ENCODE measurements around the gene SLC12A7.

The SLC12A7 gene

DNA sequence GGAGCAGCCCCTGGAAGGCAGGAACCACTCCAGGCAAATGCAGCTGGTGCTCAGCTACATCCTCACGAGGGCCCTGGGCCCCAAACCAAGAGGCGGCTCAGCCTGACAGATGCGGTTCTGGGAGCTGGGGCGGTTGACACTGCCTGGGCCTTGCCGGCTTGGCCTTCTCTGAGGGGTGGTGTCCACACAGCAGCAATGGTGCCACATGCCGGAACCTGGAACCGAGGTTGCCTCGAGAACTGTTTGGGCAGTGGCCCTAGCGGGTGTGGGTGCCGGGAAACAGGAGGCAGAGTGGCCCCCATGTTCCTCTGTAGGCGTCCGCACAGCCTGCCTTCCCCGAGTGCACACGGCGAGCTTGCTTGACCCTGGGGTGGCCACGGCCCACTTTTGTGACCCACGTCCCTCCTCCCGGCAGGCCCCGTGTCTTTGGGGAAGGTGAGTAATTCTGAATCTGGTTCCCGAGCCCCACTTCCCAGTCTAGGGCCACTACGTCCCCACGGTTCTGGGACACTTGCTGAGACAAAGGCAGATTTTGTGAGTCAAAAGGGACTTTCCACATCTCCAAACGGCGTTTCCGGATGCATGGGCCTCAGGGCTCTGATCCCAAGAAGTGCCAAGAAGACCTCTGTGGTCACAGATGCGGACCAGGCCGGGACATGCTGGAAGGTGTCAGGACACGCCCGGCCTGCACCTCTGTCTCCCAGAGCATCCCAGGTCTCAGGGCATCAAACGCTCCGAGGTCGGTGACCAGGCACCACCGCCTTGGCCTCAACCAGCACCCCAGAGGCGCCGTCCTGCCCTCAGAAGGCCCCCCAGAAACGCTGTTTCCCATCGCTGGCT lies 27.7 kb upstream of the SLC12A7 start:
- Histone ChIP-seq H3K27ac (ENCODE audit: low read length) (no peak overlapping the region), H3K9me3 (ENCODE audit: control insufficient read depth, low read depth, low read length) (no peaks in the 10 kb centered on the region)

DNA sequence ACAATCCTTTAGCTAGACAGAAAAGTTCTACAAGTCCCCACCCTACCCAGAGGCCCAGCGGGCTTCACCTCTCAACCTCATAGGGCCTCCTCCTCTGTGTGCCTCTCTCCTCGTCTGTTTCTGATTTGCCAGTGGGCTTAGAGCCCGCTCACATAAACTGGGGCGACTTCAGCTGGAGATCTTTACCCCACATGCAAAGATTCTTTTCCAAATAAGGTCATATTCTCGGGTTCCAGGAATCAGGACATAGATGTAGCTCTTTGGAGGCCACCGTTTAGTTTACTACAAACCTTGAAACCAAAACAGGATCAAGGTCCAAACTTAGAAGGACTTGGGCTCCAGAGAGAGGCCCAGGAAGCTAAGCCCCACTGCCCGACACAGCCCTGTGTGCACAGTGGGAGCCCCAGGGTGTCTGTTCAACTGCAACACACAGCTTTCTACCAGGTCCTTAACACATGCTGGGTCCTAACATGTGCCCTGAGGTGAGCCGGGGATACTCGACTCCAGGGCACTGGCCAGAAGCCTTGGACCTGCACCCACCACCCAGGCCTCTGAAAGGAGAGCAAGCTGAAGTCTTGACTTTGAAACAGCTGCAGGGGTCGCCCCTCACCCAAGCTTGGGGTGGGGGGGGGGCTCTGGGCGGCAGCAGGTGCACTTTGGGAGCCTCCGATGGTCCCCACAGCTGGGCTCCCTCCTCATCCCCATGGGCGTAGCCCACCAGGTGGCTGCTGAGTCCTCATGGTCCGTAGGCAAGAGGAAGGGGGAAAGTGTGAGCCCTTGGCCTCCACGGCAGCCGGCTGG lies 26.8 kb upstream of the SLC12A7 start:
- Histone ChIP-seq H3K4me1 (ENCODE audit: control insufficient read depth, low read depth, low read length) (peaks cover 3% of the 10 kb centered on the region), H3K4me3 (ENCODE audit: low read length) (no peak overlapping the region), H3K9me3 (ENCODE audit: control insufficient read depth, low read depth, low read length) (no peaks in the 10 kb centered on the region), H3K9ac (ENCODE audit: low read length) (no peak overlapping the region), H3K36me3 (ENCODE audit: control insufficient read depth, low read depth, low read length) (no peaks in the 10 kb centered on the region), H3K27ac (ENCODE audit: low read length) (no peak overlapping the region), H3K27me3 (ENCODE audit: control insufficient read depth, insufficient read depth, low read length) (no peaks in the 10 kb centered on the region)

More for the DNA sequence above, 27.7 kb upstream of the SLC12A7 start:
- H3K36me3 ChIP-seq (ENCODE audit: control insufficient read depth, low read depth, low read length): no peaks in the 10 kb centered on the region
- H3K27me3 ChIP-seq (ENCODE audit: control insufficient read depth, insufficient read depth, low read length): no peaks in the 10 kb centered on the region
- no peak overlapping the region for H3K9ac ChIP-seq (ENCODE audit: low read length)
- H3K4me1 ChIP-seq (ENCODE audit: control insufficient read depth, low read depth, low read length): peaks cover 3% of the 10 kb centered on the region
- no peak overlapping the region for H3K4me3 ChIP-seq (ENCODE audit: low read length)

- H3K27me3 ChIP-seq (ENCODE audit: control insufficient read depth, insufficient read depth, low read length): no peaks in the 10 kb centered on the region
- peaks cover 3% of the 10 kb centered on the region for H3K4me1 ChIP-seq (ENCODE audit: control insufficient read depth, low read depth, low read length)
- no peaks in the 10 kb centered on the region for H3K9me3 ChIP-seq (ENCODE audit: control insufficient read depth, low read depth, low read length)
- no peak overlapping the region for H3K27ac ChIP-seq (ENCODE audit: low read length)
- no peaks in the 10 kb centered on the region for H3K36me3 ChIP-seq (ENCODE audit: control insufficient read depth, low read depth, low read length)
- no peak overlapping the region for H3K9ac ChIP-seq (ENCODE audit: low read length)
- no peak overlapping the region for H3K4me3 ChIP-seq (ENCODE audit: low read length)
Measured at GRCh38 chr5:1137567-1138444, 25.9 kb upstream of the SLC12A7 start.

DNA sequence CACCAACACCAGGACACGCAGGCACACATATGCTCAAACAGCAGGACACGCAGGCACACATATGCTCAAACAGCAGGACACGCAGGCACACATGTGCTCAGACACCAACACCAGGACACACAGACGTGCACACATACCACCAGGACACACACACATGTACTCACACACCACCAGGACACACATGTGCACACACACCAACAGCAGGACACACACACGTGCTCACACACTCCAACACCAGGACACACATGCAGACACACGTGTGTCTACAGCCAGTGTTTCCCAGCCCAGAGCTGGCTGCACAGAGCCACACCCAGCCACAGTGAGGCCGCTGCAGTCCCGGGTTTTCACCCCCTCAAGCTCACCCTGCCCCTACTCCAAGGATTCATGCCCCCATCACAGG lies 25.0 kb upstream of the SLC12A7 start:
- Histone ChIP-seq H3K4me3 (ENCODE audit: low read length) (no peak overlapping the region), H3K4me1 (ENCODE audit: control insufficient read depth, low read depth, low read length) (peaks cover 2% of the 10 kb centered on the region), H3K9ac (ENCODE audit: low read length) (no peak overlapping the region), H3K9me3 (ENCODE audit: control insufficient read depth, low read depth, low read length) (no peaks in the 10 kb centered on the region), H3K27me3 (ENCODE audit: control insufficient read depth, insufficient read depth, low read length) (no peaks in the 10 kb centered on the region), H3K36me3 (ENCODE audit: control insufficient read depth, low read depth, low read length) (no peaks in the 10 kb centered on the region), H3K27ac (ENCODE audit: low read length) (no peak overlapping the region)

GRCh38 chr5:1135696-1136525 lies 24.0 kb upstream of the SLC12A7 start:
- Histone ChIP-seq H3K4me1 (ENCODE audit: control insufficient read depth, low read depth, low read length) (no peaks in the 10 kb centered on the region), H3K27me3 (ENCODE audit: control insufficient read depth, insufficient read depth, low read length) (no peaks in the 10 kb centered on the region), H3K27ac (ENCODE audit: low read length) (no peak overlapping the region), H3K36me3 (ENCODE audit: control insufficient read depth, low read depth, low read length) (no peaks in the 10 kb centered on the region), H3K9me3 (ENCODE audit: control insufficient read depth, low read depth, low read length) (no peaks in the 10 kb centered on the region), H3K4me3 (ENCODE audit: low read length) (no peak overlapping the region), H3K9ac (ENCODE audit: low read length) (no peak overlapping the region)

DNA sequence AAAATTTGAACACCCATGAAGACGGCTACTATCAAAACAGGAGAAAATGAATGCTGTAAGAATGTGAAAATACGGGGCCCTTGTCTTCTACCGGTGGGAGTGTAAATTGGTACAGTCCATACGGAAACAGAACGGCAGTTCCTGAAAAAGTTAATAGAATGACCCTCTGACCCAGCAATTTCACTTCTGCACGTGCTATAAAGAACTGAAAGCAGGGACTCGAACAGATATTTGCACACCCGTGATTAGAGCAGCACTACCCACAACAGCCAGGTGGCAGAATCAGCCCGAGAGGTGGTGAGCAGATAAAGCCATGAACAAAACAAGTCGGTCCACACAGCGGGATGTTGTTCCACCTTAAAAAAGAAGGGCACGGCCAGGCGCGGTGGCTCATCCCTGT lies 22.6 kb upstream of the SLC12A7 start:
- Histone ChIP-seq H3K4me3 (ENCODE audit: low read length) (no peak overlapping the region), H3K27ac (ENCODE audit: low read length) (no peak overlapping the region), H3K4me1 (ENCODE audit: control insufficient read depth, low read depth, low read length) (no peaks in the 10 kb centered on the region), H3K27me3 (ENCODE audit: control insufficient read depth, insufficient read depth, low read length) (no peaks in the 10 kb centered on the region), H3K9ac (ENCODE audit: low read length) (no peak overlapping the region), H3K9me3 (ENCODE audit: control insufficient read depth, low read depth, low read length) (no peaks in the 10 kb centered on the region), H3K36me3 (ENCODE audit: control insufficient read depth, low read depth, low read length) (no peaks in the 10 kb centered on the region)

GRCh38 chr5:1133510-1134201 lies 21.8 kb upstream of the SLC12A7 start:
- Histone ChIP-seq H3K4me1 (ENCODE audit: control insufficient read depth, low read depth, low read length) (no peaks in the 10 kb centered on the region), H3K27me3 (ENCODE audit: control insufficient read depth, insufficient read depth, low read length) (no peaks in the 10 kb centered on the region), H3K27ac (ENCODE audit: low read length) (no peak overlapping the region), H3K36me3 (ENCODE audit: control insufficient read depth, low read depth, low read length) (no peaks in the 10 kb centered on the region), H3K9me3 (ENCODE audit: control insufficient read depth, low read depth, low read length) (no peaks in the 10 kb centered on the region), H3K4me3 (ENCODE audit: low read length) (no peak overlapping the region), H3K9ac (ENCODE audit: low read length) (no peak overlapping the region)

DNA sequence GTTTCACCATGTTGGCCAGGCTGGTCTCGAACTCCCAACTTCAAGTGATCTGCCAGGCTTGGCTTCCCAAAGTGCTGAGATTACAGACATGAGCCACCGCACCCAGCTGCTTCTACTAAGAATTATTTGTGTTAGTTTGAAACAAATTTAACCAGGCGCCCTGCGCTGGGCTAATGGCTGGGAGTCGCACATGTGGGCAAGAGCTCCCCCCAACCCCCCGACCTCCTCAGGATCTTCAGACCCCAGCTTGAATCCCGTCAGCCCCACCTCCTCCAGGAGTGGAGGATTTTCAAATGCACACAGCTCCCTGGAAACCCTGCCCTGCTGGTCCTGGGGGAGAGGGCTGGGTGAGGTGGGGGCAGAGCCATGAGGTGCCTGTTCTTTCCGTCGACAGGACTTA lies 21.2 kb upstream of the SLC12A7 start:
- Histone ChIP-seq H3K9ac (ENCODE audit: low read length) (no peak overlapping the region), H3K27me3 (ENCODE audit: control insufficient read depth, insufficient read depth, low read length) (no peaks in the 10 kb centered on the region), H3K4me3 (ENCODE audit: low read length) (no peak overlapping the region), H3K27ac (ENCODE audit: low read length) (no peak overlapping the region), H3K9me3 (ENCODE audit: control insufficient read depth, low read depth, low read length) (no peaks in the 10 kb centered on the region), H3K4me1 (ENCODE audit: control insufficient read depth, low read depth, low read length) (no peaks in the 10 kb centered on the region), H3K36me3 (ENCODE audit: control insufficient read depth, low read depth, low read length) (no peaks in the 10 kb centered on the region)

DNA sequence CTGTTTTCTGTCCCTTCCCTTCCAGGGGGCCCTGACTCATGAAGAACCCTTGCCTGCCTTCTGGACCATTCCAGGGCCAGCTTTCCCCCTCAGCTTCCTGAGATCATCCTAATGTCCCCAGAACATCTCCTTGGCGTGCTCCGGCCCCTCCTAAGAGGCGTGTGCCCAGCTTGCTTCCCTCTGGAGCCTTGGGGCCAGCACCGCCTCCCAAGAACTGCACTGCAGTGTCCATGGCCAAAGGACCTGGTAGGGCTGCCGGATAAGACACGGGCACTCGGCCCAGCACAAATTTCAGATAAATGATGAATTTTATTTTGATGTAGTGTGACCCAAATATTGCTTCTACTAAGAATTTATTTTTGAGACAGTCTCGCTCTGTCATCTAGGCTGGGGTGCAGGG lies 20.7 kb upstream of the SLC12A7 start:
- no peaks in the 10 kb centered on the region for H3K4me1 ChIP-seq (ENCODE audit: control insufficient read depth, low read depth, low read length)
- no peaks in the 10 kb centered on the region for H3K36me3 ChIP-seq (ENCODE audit: control insufficient read depth, low read depth, low read length)
- no peak overlapping the region for H3K9ac ChIP-seq (ENCODE audit: low read length)
- no peaks in the 10 kb centered on the region for H3K9me3 ChIP-seq (ENCODE audit: control insufficient read depth, low read depth, low read length)
- H3K4me3 ChIP-seq (ENCODE audit: low read length): no peak overlapping the region
- H3K27ac ChIP-seq (ENCODE audit: low read length): no peak overlapping the region
- H3K27me3 ChIP-seq (ENCODE audit: control insufficient read depth, insufficient read depth, low read length): no peaks in the 10 kb centered on the region

DNA sequence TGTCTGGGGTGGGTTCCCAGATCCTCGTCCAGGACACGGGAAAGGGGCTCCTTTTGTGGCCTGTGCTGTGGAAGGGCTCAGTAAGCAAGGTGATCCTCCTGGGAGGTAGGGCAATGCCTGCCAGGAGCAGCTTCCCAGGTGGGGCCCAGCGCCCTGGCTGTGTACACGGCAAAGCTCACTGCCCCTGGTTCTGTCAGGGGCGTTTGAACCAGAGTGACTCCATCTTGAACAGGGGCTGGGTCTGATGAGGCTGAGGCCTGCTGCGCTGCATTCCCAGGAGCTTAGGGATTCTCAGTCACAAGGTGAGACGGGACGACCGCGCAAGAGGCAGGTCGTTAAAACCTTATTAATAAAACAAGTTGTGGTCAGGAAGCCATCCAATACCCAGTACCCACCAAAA lies 19.9 kb upstream of the SLC12A7 start:
- Histone ChIP-seq H3K9me3 (ENCODE audit: control insufficient read depth, low read depth, low read length) (no peaks in the 10 kb centered on the region), H3K36me3 (ENCODE audit: control insufficient read depth, low read depth, low read length) (no peaks in the 10 kb centered on the region), H3K9ac (ENCODE audit: low read length) (no peak overlapping the region), H3K4me1 (ENCODE audit: control insufficient read depth, low read depth, low read length) (no peaks in the 10 kb centered on the region), H3K4me3 (ENCODE audit: low read length) (no peak overlapping the region), H3K27ac (ENCODE audit: low read length) (no peak overlapping the region), H3K27me3 (ENCODE audit: control insufficient read depth, insufficient read depth, low read length) (no peaks in the 10 kb centered on the region)

Measured in iPS-18a (cell line).